Stromal cell of bone marrow (primary cell): ENCODE results near the gene SDC3.

Experiments
- DNase-seq: peaks from one replicate; pipeline ENCODE4 v3.0.0-alpha.2; 2012; ENCODE audit warnings: low read depth

Gene SDC3

DNA sequence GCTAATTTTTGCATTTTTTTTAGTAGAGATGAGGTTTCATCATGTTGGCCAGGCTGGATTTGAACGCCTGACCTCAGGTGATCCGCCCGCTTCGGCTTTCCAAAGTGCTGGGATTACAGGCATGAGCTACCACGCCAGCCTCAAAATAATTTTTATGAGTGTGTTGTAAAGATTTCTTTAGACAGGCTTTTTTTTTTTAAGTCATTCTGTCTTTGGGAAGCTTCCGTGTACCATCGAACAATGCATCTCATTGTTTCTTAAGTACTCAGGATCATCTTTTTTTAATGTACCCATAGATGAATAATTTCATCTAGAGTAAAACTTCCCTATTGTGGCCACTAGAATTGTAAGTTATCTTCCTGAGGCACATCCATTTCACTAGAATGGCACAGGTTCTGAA is 19.6 kb upstream of the SDC3 start:
- no peak for DNase-seq

DNA sequence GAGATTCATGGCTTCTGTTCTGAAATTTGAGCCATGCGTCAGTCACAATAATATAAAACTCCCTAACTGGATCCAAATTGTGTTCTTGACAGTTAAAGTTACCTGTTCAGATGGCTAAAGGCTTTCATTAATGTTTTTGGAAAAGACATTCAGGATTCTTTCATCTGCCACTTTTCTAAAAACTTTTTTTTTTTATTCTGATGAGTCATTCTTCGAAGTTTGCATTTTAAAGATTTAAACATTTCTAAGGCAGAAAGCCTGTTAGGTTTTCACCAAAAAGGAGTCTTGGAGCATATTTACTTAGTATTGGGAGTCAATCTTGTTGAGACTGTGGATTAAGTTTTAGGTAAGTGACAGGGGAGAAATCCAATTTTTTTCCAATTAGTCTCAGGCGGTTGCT is 18.9 kb upstream of the SDC3 start:
- no peak for DNase-seq

DNA sequence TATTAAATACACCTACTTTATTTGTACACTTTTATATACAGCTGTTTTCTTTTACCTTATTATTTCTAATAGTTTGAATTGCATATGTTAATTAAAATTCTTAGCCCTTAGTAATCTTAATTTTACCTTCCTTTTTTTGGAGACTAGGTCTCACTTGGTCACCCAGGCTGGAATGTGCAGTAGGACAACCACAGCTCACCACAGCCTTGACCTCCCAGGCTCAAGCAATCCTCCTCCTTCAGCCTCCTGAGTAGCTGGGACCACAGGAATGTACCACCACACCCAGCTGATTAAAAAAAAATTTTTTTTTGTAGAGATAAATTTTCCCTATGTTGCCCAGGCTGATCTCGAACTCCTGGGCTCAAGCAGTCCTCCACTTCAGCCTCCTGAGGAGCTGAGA is 15.0 kb upstream of the SDC3 start:
- no peak for DNase-seq

DNA sequence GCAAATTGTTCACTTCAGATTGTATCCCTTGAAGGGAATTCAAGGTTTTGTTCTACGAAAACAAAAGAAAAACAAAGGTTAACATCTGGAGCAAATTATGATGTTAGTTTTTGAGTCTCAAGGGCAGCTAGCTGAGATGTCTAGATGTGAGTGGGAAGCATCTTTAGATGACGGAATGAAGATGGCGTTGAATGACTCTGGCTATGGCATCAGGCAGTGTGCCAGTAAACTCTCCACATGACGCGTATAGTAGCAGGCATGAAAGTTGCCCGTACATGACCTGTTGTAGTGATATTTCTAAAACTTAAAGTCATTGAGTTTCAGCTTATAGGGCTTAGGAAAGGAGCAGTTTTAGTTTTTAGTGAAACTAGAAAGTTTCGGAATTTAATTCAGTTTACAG is 12.3 kb upstream of the SDC3 start:
- DNase-seq = peak; percentile 33

DNA sequence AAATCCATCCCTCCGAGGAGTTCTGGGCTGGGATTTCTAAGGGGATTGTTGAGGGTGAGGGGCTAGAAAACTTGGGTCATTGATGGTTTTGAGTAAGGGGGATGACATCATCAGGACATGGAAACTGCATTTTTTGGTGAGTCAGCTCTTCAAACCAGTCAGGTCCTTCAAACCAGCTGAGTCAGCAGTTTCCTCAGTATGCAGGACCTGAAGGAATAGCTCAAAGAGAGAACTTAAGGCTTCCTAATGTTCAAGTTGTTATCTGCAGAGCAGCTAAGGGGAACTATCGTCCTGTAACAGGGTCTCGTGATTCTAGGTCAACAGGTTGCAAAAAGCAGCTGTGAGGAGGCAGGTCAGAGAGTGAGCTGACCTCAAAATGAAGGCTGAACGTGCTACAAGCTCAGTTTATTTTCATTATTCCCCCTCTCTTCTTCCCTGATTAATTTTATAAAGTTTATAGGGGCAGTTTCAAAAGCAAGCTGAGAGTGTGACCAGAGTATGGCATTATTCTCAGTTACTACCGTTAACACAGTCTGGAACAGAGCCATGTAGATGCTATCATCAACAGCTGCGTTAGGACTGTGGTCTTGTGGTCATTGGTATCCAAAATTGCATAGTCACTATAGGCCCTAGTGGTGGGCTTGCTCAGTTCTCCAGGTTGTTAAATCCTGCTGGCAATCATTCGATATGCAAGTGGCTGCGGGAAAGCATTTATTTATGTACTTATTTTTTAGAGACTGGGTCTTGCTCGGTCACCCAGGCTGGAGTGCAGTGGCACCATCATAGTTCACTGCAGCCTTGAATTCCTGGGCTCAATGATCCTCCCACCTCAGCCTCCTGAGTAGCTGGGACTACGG is 10.7 kb upstream of the SDC3 start:
- DNase-seq = peak; percentile 39

DNA sequence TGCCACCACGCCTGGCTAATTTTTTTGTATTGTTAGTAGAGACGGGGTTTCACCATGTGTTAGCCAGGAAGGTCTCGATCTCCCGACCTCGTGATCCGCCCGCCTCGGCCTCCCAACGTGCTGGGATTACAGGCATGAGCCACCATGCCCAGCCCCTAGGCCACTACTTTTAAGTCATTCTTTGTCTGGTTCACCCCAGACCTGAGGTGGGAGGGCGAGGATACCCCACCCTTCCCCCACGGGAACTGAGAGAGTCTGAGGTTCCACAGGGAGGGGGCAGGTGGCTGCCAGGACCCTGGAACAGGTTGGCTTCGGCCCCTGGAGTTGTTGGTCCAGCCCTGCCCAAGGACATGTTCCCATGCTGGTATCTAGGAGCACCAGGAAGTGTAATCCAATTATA is 7.7 kb upstream of the SDC3 start:
- no peak for DNase-seq

DNA sequence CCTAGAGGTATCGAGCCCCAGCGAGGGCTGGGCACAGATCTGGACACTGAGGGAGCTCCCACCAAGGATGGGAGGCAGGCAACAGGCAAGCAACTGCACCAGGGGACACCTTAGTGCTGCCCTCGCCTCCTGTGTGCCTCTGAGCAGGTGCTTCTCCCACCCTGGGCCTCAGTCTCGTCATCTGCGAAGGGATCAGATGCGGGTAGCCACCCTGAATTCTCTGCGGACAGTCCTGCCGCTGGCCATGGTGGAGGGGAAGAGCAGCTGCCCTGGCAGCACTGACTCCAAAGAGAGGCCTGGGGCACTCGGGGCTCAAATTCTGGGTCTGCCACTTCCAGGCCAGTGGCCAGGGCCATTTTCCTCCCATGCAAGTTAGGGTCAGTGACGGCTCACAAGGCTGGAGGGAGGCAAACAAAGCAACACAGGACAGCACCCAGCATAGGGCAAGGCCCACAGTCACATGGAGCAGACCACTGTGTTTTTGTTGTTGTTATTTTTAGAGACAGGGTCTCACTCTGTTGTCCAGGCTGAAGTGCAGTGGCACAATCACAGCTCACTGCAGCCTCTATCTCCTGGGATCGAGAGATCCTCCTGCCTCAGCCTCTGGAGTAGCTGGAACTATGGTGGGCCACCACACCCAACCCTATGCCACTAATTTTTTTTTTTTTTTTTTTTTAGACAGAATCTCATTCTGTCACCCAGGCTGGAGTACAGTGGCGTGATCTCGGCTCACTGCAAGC is 7.1 kb upstream of the SDC3 start:
- DNase-seq = no peak

DNA sequence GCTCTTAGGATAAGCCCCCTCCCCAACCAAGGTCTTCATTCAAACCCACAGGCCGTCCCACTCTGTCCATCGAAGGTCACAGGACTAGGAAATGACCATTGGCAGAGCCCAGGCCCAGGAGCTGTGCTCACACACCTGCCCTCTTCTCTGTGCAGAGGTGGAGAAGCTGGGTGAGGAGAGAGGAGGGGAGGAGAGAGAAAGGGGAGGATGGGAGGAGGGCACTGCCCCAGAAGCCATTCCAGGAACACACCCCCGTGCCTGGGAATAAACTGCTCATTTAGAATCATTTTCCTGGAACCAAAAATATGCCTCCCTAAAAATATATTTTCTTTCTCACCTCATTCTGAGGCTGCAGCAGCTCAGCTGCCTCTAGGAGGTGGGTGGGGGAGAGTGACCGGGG is 6.4 kb upstream of the SDC3 start:
- no peak for DNase-seq

DNA sequence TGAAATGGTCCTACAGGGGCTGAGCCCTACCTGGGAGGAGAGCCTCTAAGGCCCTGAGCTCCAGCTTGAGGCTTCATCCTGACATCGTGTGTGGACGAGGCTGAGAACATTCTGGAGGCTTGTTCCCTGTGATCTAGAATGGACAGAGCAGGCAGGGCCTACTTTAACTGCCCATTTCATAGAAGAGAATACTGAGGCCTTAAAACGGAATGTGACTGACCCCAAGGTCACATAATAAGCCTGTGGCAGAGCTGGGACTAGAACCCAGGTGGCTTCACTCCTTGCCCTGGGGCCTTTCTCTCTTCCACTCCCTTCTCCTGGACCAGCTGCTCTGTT is 6.0 kb upstream of the SDC3 start:
- no peak for DNase-seq

DNA sequence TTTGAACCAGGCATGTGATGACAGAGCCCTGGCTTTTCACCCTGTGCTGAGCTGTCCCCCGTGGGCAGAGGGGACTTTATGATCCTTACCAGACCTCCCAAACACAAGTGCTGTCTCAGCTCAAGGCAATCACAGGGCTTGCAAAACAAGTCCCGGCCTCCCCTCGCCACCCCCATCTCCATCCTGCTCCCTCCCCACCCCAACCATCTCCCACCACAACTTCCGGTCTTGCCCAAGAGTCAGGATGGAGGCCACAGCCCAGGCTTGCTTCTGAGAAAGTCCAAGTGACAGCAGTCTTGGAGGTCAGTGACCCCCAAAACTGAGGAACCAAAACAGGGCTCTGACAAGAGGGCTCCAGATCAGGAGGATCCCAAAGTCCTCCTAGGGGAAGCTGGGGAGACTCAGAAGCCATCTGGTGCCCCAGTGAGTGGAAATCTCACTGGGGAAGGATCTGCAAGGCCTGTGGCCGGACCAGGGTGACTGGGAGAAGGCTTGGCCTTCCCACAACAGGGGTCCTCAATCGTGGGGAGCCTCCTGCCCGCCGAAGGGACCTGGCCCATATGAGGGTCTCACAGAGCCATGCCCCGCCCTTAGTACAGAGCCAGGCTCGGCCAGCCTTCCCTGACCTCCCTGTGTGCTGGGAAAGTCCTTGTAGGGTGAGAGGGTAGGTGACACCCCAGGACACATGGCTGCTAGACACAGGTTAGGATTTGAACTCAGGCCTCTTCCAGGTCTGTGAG is 4.5 kb upstream of the SDC3 start:
- DNase-seq = no peak

DNA sequence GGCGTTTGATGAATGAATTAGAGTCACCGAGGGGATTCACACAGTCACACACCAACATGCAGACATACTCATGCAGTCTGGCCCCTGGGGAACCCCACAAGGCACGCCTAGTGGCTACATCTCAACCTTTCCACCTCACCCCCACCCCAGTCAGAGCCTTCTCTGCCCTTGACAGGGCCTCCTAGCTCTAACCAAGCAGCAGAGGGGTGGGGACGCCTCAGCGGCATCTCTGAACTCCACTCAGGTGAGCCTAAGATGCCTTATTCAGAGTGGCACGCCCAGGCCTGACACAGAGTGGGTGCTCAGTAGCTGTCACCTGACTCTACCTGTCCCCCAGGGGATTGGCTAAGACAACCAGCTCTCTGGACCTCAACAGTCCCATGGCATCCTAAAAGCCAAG is 3.7 kb upstream of the SDC3 start:
- DNase-seq = no peak

DNA sequence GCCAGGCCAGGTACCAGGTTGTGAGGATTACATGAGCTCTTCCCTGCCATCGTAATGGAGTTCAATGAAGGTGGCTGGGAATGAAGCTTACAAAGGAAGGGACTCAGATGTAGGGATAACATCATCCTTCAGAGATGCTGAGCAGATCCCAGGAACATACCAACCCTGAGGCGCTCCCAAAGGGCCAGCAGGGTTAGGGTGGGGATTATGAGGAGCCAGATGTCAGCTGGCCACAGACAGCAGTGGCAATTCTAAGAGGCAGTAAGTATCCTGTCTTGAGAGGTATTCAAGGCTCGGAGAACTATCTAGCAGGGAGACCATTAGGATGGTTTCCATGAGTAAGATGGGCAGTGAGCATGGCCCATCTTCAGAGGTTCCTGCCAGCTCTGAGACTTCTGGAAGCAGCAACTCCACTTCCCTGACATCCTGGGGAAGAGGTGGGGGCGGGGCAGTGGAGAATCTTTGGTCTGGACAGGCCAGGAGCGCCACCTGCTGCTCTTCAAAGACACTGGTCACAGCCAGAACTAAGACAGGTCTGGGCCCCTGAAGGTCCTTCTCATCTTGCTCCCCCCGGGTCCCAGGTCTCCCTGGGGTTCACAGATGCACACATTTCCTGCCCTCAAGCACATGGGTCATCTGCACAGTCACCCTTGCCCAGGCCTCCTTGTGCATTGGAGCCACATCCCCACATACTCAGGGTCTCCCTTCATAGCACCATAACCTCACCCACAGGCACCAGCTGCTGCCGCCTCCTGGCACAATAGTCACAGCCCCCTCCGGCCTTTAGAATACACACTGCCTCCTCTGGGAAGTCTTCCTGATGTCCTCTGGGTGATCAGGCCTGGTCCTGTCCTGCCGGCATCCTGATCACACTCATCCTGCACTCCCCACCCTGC is 2.7 kb upstream of the SDC3 start:
- DNase-seq = peak; percentile 59

DNA sequence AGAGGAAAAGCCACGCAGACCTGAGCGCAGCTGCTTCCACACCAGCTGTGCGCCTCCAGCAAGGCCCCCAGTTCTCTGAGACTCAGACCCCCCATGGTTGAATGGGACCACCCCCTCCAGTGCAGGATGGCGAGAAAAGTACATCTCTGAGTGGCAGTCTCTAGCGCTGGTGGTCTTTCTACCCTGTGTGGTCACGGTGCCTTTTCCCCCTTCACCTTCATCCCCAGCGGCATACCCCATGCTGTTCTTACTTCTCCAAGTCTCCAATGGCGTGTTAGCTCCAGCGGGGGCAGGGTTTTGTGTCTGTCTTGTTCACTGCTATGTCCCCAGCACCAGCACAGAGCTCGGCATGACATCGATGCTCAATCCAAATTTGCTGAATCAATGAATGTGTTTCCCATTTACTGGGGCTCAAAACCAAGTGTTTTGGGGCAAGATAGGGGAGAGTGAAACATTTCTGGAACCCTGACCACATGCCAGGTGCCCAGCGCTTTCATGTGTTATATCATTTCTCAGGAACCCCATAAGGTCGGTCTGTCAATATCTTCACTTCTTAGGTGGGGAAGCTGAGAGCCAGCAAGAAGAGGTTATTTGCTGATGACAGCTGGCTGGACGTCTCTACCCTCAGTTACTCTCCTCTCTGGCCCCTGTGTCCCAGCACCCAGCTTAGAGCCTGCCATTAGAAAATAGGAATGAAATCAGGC is 959 bp upstream of the SDC3 start:
- no peak for DNase-seq

DNA sequence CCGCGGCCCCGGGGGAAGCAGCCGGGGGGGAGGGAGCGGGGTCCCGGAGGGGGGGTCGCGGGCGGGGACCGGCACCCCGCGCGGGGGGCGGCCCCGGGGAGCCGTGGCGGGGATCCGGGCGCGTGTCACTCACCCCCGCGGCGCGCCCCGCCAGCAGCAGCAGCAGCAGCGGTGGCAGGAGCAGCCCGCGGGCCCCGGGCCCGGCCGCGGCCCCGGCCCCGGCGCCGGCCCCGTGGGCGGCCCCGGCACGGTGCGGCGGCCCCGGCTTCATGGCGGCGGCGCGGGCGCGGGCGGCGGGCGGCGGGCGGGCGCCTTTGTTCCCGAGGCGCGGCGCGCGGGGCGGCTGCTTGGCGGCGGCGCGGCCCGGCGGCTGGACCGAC is 252 bp downstream of the SDC3 start:
- DNase-seq = no peak

DNA sequence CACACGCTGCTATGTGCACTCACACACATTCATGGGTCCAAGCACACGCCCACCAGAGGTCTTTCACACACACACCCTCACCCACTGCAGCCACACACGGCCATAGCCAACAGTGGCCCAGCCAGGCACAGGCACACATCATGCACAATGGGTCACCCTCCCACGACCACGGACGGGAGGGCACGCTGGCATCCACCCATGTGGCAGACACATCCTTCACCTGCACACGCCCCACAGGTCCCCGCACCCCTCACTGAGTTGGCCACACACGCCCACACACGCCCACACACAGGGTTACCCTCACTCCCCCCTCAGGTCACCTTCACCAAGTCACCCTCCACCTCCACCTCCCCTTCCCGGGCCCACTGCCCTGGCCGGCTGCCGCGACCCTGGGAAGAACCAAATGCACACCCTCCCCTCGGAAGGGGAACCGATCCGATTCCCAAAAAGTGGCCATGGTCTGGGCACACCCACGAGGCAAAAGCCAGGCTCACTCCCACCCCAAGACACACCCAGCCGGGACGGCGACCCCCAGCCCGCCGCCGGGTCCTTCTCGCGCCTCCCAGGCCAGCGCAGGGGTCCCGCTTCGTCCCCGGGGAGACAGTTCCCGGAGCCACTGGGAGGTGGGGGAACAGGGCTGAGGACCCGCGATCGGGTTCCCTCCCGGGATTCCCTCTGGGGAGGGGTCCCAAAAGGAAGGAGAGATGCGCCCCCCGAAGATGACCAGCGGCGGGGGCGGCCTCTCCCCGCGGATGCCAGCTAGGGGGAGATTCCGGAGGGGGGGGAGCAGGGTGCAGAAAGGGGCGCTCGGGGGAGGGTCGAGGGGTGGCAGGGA is 860 bp downstream of the SDC3 start:
- no peak for DNase-seq

DNA sequence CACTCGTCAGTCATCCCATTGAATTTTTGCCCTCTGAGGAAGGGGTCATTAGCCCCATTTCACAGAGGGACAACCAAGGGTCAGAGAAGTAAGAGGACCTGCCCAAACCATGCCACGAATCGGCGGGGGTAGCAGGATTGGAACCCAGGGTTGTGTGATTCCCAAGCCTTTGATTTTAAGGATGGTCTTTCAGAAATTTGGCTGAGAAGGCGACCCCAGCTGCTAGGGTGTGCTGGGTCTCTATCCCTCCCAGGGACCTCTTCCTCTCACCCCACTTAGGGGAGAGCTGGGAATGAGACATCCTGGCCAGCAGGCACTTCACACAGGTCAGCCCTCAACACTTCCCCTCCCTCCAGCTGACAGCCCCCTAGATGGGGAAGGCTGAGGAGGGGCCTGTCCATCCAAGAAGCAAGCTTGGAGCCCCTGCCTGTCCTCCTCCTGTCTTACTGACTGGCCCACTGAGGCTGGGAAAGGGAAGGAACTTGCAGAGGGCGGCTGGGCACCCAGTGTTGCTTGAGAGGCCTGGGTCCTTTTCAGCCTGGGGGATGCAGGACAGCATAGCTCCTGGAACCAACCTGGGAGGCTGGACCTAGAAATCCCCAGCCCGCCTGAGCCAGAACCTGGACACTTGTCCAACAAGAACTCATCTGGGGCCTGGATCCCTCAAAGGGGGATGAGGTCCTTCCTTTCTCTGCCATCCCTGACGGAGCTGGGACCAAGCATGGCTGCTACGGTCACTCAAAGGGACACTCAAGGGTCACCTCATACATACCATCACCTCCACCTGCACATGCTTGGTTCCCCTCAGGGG is 1.7 kb downstream of the SDC3 start:
- DNase-seq = no peak

DNA sequence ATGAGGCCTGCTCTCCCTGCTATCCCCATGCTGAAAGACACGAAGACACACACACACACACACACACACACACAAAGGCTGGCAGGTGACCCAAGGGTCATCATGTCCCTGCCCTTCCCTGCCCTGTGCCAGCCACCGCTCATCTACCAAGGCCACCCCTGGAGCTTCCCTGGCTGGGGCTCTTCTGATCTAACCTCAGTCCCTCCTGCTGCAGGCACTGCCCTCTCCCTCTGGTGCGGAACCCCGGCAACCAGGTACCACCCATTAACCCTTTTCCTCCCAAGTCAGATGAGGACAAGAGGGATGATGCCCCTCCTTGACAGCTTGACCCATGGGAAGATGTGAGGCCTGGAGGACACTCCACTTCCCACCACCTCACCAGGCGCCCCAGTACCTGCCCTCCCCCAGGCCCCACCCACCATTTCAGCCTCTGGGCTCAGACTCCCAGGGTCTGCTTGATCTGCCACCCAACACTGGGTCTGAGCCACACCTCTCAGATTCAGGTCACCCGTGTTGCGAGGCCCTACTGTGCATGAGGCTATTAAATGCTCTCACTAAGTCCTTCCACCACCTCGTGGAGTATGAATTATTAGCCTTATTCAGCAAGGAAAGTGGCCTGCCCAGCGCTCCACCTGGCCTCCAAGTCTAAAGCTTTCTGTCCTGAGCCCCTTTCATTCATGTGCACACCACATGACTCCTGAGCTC is 2.5 kb downstream of the SDC3 start:
- no peak for DNase-seq

DNA sequence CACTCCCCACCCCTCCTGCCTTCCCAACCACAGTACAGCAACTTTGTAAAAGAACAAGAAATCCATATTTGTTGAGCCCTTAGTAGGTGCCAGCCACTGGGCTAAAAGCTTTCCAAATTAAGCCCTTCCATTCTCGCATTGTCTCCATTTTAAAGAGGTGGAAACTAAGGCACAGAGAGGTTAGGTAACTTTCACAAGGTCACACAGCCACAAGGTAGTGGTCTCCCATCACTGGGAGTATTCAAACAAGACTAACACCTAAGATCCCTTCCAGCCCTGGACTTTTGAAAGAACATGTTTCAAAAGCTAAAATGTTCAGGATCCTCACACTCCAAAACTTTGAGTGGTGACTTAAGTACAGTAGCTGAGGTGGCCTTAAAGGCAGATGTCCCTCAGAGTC is 3.2 kb downstream of the SDC3 start:
- no peak for DNase-seq

DNA sequence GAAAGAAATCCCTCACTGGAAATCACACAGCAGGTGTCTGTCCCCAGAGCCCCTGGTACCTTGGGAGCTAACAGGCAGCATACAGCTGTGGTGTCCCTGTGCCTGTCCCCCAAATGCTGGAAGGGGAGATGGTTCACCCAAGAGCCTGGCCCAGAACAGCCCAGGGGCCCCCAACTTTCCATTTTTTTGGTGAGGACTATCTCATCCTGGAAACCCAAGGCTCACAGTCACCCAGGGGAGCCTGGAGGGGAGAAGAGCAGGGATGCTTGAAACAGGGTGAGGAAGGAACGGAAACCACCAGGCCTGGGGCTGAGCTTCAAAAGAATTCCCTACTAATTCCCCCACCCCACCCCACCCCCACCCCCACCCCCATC is 3.6 kb downstream of the SDC3 start:
- no peak for DNase-seq
